NCI-H526 (cell line): ENCODE measurements around the gene HMCN2.

Source experiments
- DNase-seq, 2 experiments: peaks; one replicate each; lab custom pipeline; 2025; lab: John Stamatoyannopoulos, UW

The HMCN2 gene

GRCh38 chr9:130265431-130266235, at the start of gene HMCN2:
Gene HMCN2 (plus strand): TSS chr9:130265760. CDS start chr9:130265879, 119 bp downstream.
- peak in 1 of 2 experiments; percentile 31 for DNase-seq

GRCh38 chr9:130217838-130218237, 47.7 kb upstream of the HMCN2 start:
- DNase-seq, result no peak

GRCh38 chr9:130219661-130220096, 45.9 kb upstream of the HMCN2 start:
- DNase-seq, result no peak

GRCh38 chr9:130220352-130220751, 45.2 kb upstream of the HMCN2 start:
- DNase-seq, result no peak

GRCh38 chr9:130222833-130223232, 42.7 kb upstream of the HMCN2 start:
- DNase-seq, result no peak

- no peak for DNase-seq
These were observed 40.5 kb upstream of the HMCN2 start for GRCh38 chr9:130225071-130225470.

GRCh38 chr9:130225586-130225985, 40.0 kb upstream of the HMCN2 start:
- no peak for DNase-seq

GRCh38 chr9:130226112-130226511, 39.4 kb upstream of the HMCN2 start:
- DNase-seq, result no peak

- DNase-seq, result no peak
These were observed 37.7 kb upstream of the HMCN2 start for GRCh38 chr9:130227833-130228232.

GRCh38 chr9:130229759-130230158, 35.8 kb upstream of the HMCN2 start:
- no peak for DNase-seq

- no peak for DNase-seq
These were observed 34.9 kb upstream of the HMCN2 start for GRCh38 chr9:130230631-130231030.

- no peak for DNase-seq
These were observed 32.5 kb upstream of the HMCN2 start for GRCh38 chr9:130232899-130233586.

GRCh38 chr9:130233587-130233945, 32.0 kb upstream of the HMCN2 start:
- DNase-seq, result no peak

- no peak for DNase-seq
These were observed 31.0 kb upstream of the HMCN2 start for GRCh38 chr9:130234340-130235260.

GRCh38 chr9:130235558-130236435, 29.8 kb upstream of the HMCN2 start:
- peak in 1 of 2 experiments; percentile 56 for DNase-seq

GRCh38 chr9:130236436-130236985, 29.0 kb upstream of the HMCN2 start:
- DNase-seq, result no peak

GRCh38 chr9:130237076-130237475, 28.5 kb upstream of the HMCN2 start:
- DNase-seq, result no peak

- no peak for DNase-seq
These were observed 27.6 kb upstream of the HMCN2 start for GRCh38 chr9:130237763-130238524.

GRCh38 chr9:130239363-130239695, 26.2 kb upstream of the HMCN2 start:
- DNase-seq, result no peak

GRCh38 chr9:130239741-130240241, 25.8 kb upstream of the HMCN2 start:
- DNase-seq, result no peak
